PC-3 (cell line): ENCODE measurements around the gene RGS12. TPM values are rescaled to one million over a fixed set of nuclear protein-coding genes. Genes with fewer than 3 reads are reported as not detected.

ENCODE experiments used
- ATAC-seq: fragments of 200-7000 bp; cut with Tn5 transposase; 2 replicates; pipeline ENCODE4 v1.9.1; 2020; ENCODE audit warnings: mild to moderate bottlenecking, moderate library complexity
- BruUV-seq: library from RNA; stranded (reverse); fragments of 400-500 nt; replicated peaks from 2 replicates; lab custom pipeline; 2021; lab: Mats Ljungman, UMichigan
- CTCF ChIA-PET: fragments of 300-600 bp; sonication (Branson Sonifier 250); formaldehyde crosslinking; loops from one replicate; lab custom pipeline; 2022; ENCODE audit warnings: antibody characterized with exemption; lab: Charles Lee
- POLR2A ChIA-PET: fragments of 300-600 bp; sonication (Branson Sonifier 250); formaldehyde crosslinking; loops from one replicate; lab custom pipeline; 2022; ENCODE audit warnings: antibody characterized with exemption; ENCODE audit not compliant: unreplicated experiment; lab: Charles Lee
- DNase-seq: peaks from one replicate; pipeline ENCODE4 v3.0.0-alpha.2; 2015
- H2AFZ ChIP-seq: fragments of 300-600 bp; sonication (generic); 2 replicates; pipeline ENCODE4 v1.6.0; 2016; ENCODE audit warnings: antibody characterized with exemption, low read length
- H3F3A ChIP-seq: fragments of 300-600 bp; sonication (generic); one replicate; pipeline ENCODE4 v1.6.0; 2017; ENCODE audit warnings: antibody characterized with exemption, low read length, control low read depth, mild to moderate bottlenecking; ENCODE audit not compliant: unreplicated experiment
- H3K27ac ChIP-seq: fragments of 300-600 bp; sonication (generic); 2 replicates; pipeline ENCODE4 v1.5.1; 2016; ENCODE audit warnings: mild to moderate bottlenecking, low read length
- H3K27me3 ChIP-seq: fragments of 300-600 bp; sonication (generic); 2 replicates; pipeline ENCODE4 v1.6.1; 2016; ENCODE audit warnings: low read length, mixed read lengths
- H3K36me3 ChIP-seq: fragments of 300-600 bp; sonication (generic); 2 replicates; pipeline ENCODE4 v1.6.1; 2016; ENCODE audit warnings: low read depth, mixed run types, low read length, mixed read lengths
- H3K4me1 ChIP-seq: fragments of 300-600 bp; sonication (generic); 2 replicates; pipeline ENCODE4 v1.5.1; 2016; ENCODE audit warnings: low read length; ENCODE audit not compliant: insufficient read depth
- H3K4me2 ChIP-seq: fragments of 300-600 bp; sonication (generic); 2 replicates; pipeline ENCODE4 v1.6.0; 2016; ENCODE audit warnings: low read length
- H3K4me3 ChIP-seq: fragments of 300-600 bp; sonication (generic); 2 replicates; pipeline ENCODE4 v1.5.1; 2016; ENCODE audit warnings: mild to moderate bottlenecking, low read length, mixed read lengths
- H3K79me2 ChIP-seq: fragments of 300-600 bp; sonication (generic); 2 replicates; pipeline ENCODE4 v1.6.1; 2017; ENCODE audit warnings: low read length, mixed read lengths
- H3K9ac ChIP-seq: fragments of 300-600 bp; sonication (generic); 2 replicates; pipeline ENCODE4 v1.6.0; 2016; ENCODE audit warnings: mild to moderate bottlenecking, low read length
- H3K9me2 ChIP-seq: fragments of 300-600 bp; sonication (generic); replicated peaks from 2 replicates; pipeline ENCODE4 v1.6.1; 2016; ENCODE audit warnings: mixed run types, low read length, mixed read lengths
- H3K9me3 ChIP-seq: fragments of 300-600 bp; sonication (generic); 2 replicates; pipeline ENCODE4 v1.6.1; 2016; ENCODE audit warnings: low read length, mixed read lengths
- H4K20me1 ChIP-seq: fragments of 300-600 bp; sonication (generic); 2 replicates; pipeline ENCODE4 v1.6.1; 2016; ENCODE audit warnings: low read length, mixed read lengths
- CTCF ChIP-seq: fragments of 300-600 bp; sonication (generic); conservative IDR thresholded peaks from 2 replicates; pipeline ENCODE4 v1.5.1; 2017; ENCODE audit warnings: antibody characterized with exemption, low read depth, mild to moderate bottlenecking, low read length
- EZH2 ChIP-seq: fragments of 300-600 bp; sonication (generic); IDR thresholded peaks from one replicate; pipeline ENCODE4 v1.6.1; 2017; ENCODE audit warnings: antibody characterized with exemption, mild to moderate bottlenecking, low read length; ENCODE audit not compliant: unreplicated experiment
- EZH2phosphoT487 ChIP-seq: fragments of 300-600 bp; sonication (generic); IDR thresholded peaks from 2 replicates; pipeline ENCODE4 v1.6.1; 2018; ENCODE audit warnings: mild to moderate bottlenecking, antibody characterized with exemption, low read length, borderline replicate concordance
- intact Hi-C: fragments of 100-400 bp; cut with micrococcal nuclease; formaldehyde crosslinking; loops from 2 replicates; pipeline ENCODE4 v1.9.0; 2023
- total RNA-seq: library from RNA; depleted of rRNA; stranded (reverse); fragments of >200 nt; gene quantifications from 2 replicates; pipeline ENCODE4 v1.2.3, GENCODE V29; 2014

RGS12 gene
- total RNA-seq, 1 experiment from 2014 or later, result 10.3 TPM

- BruUV-seq, result no TSS peak
- Histone ChIP-seq H3K9ac (no peak overlapping the region), H3K4me1 (peaks cover 20% of the 10 kb centered on the region), H3K4me3 (no peak overlapping the region), H3F3A (no peaks in the 10 kb centered on the region), H2AFZ (no peak overlapping the region), H3K27ac (no peak overlapping the region), H3K4me2 (no peak overlapping the region), H3K9me3 (no peaks in the 10 kb centered on the region), H3K36me3 (no peaks in the 10 kb centered on the region), H3K79me2 (peaks cover 3% of the 10 kb centered on the region; the same call in 1 of the 2 replicates), H3K27me3 (no peaks in the 10 kb centered on the region), H4K20me1 (peaks cover 7% of the 10 kb centered on the region; the same call in 1 of the 2 replicates), H3K9me2 (no peaks in the 10 kb centered on the region)
- ChIA-PET CTCF (no interaction called here), POLR2A (no interaction called here)
- DNase-seq, result no peak
- TF ChIP-seq CTCF (no peak), EZH2 (no peak), EZH2phosphoT487 (no peak)
- ATAC-seq, result no peak
- intact Hi-C loops, result no loop called here
Observed at GRCh38 chr4:3313556-3314228, 20.9 kb downstream of the RGS12 start.

- ChIA-PET POLR2A (no interaction called here), CTCF (no interaction called here)
- intact Hi-C loops, result no loop called here
Observed at GRCh38 chr4:3314706-3315260, 22.0 kb downstream of the RGS12 start.

More at GRCh38 chr4:3314706-3315260, 22.0 kb downstream of the RGS12 start:
- H3K27ac ChIP-seq, result no peak overlapping the region
- H3K27me3 ChIP-seq, result no peaks in the 10 kb centered on the region
- DNase-seq (no peak), ATAC-seq (no peak)
- no peaks in the 10 kb centered on the region for H3K9me2 ChIP-seq
- H3F3A ChIP-seq, result no peaks in the 10 kb centered on the region
- H2AFZ ChIP-seq, result no peak overlapping the region
- H3K4me3 ChIP-seq, result no peak overlapping the region
- H3K9me3 ChIP-seq, result no peaks in the 10 kb centered on the region
- H3K9ac ChIP-seq, result no peak overlapping the region
- peaks cover 20% of the 10 kb centered on the region for H3K4me1 ChIP-seq
- H3K4me2 ChIP-seq, result no peak overlapping the region
- H3K36me3 ChIP-seq, result no peaks in the 10 kb centered on the region
- BruUV-seq, result no TSS peak
- H4K20me1 ChIP-seq, result peaks cover 7% of the 10 kb centered on the region; the same call in 1 of the 2 replicates
- H3K79me2 ChIP-seq, result peaks cover 3% of the 10 kb centered on the region; the same call in 1 of the 2 replicates
- no peak for TF ChIP-seq EZH2phosphoT487
- no peak for TF ChIP-seq CTCF
- TF ChIP-seq EZH2, result no peak
